Brain microvascular endothelial cell (primary cell): ENCODE measurements around the gene ABHD12.

Experiments
- DNase-seq: peaks from one replicate; pipeline ENCODE4 v3.0.0-alpha.2; 2020
- H3K27ac ChIP-seq: fragments of 250-450 bp; sonication (Bioruptor Pico); 2 replicates; pipeline ENCODE4 v1.5.1; 2020; ENCODE audit warnings: mild to moderate bottlenecking, moderate library complexity
- H3K27me3 ChIP-seq: fragments of 250-450 bp; sonication (Bioruptor Pico); replicated peaks from 2 replicates; pipeline ENCODE4 v1.5.1; 2020; ENCODE audit warnings: mild to moderate bottlenecking
- H3K36me3 ChIP-seq: fragments of 250-450 bp; sonication (Bioruptor Pico); replicated peaks from 2 replicates; pipeline ENCODE4 v1.5.1; 2020; ENCODE audit warnings: mild to moderate bottlenecking
- H3K4me3 ChIP-seq: 2 replicates; pipeline ENCODE4 v1.5.1; 2011; ENCODE audit warnings: low read depth, mild to moderate bottlenecking, control low read depth, low read length, moderate library complexity
- CTCF ChIP-seq: IDR thresholded peaks from 2 replicates; pipeline ENCODE4 v1.5.1; 2011; ENCODE audit warnings: low read depth, mild to moderate bottlenecking, moderate library complexity, low read length, control low read depth, inconsistent platforms; ENCODE audit errors: missing control alignments
- in situ Hi-C: cut with HindIII; loops from 2 replicates; pipeline ENCODE4 v1.10.0; 2017; ENCODE audit warnings: low sequenced_read_pairs, low pct_ligation_motif_present

ABHD12 gene

GRCh38 chr20:25282034-25282781, 108.4 kb downstream of the ABHD12 start:
- Histone ChIP-seq H3K27ac (no peak overlapping the region), H3K27me3 (no peaks in the 10 kb centered on the region), H3K36me3 (peaks cover 96% of the 10 kb centered on the region), H3K4me3 (no peak overlapping the region)
- TF ChIP-seq CTCF = no peak
- in situ Hi-C loops = no loop called here
- DNase-seq = no peak

- no peak for TF ChIP-seq CTCF
- in situ Hi-C loops = no loop called here
- Histone ChIP-seq H3K36me3 (peaks cover 96% of the 10 kb centered on the region), H3K27ac (no peak overlapping the region), H3K27me3 (no peaks in the 10 kb centered on the region), H3K4me3 (no peak overlapping the region)
- DNase-seq = no peak
These were observed 109.1 kb downstream of the ABHD12 start for GRCh38 chr20:25281541-25281991.

GRCh38 chr20:25280574-25281535, 109.8 kb downstream of the ABHD12 start:
- peaks cover 96% of the 10 kb centered on the region for H3K36me3 ChIP-seq
- TF ChIP-seq CTCF = no peak
- H3K27me3 ChIP-seq = no peaks in the 10 kb centered on the region
- in situ Hi-C loops = no loop called here
- no peak overlapping the region for H3K27ac ChIP-seq
- DNase-seq = no peak
- no peak overlapping the region for H3K4me3 ChIP-seq

- in situ Hi-C loops = no loop called here
- DNase-seq = no peak
- no peak overlapping the region for H3K27ac ChIP-seq
- no peak for TF ChIP-seq CTCF
- H3K36me3 ChIP-seq = peaks cover 94% of the 10 kb centered on the region
- H3K27me3 ChIP-seq = no peaks in the 10 kb centered on the region
- H3K4me3 ChIP-seq = no peak overlapping the region
These were observed 110.5 kb downstream of the ABHD12 start for GRCh38 chr20:25280051-25280573.

GRCh38 chr20:25279403-25279802, 111.2 kb downstream of the ABHD12 start:
- in situ Hi-C loops = no loop called here
- H3K27ac ChIP-seq = no peak overlapping the region
- TF ChIP-seq CTCF = no peak
- no peaks in the 10 kb centered on the region for H3K27me3 ChIP-seq
- no peak for DNase-seq
- H3K4me3 ChIP-seq = no peak overlapping the region
- peaks cover 94% of the 10 kb centered on the region for H3K36me3 ChIP-seq
